Epithelial cell of esophagus (primary cell): ENCODE results near the gene FAM3D.
"Not testable (repeated sequence)": the region's sequence is repeated elsewhere in the genome, so short reads cannot be mapped to it uniquely, and the experiment has no call there.

Experiments used
- DNase-seq: peaks from one replicate; pipeline ENCODE4 v3.0.0; 2010; ENCODE audit warnings: low read depth
- H3K4me3 ChIP-seq: 2 replicates; pipeline ENCODE4 v1.5.1; 2011; ENCODE audit warnings: mild to moderate bottlenecking, low read length, control low read depth
- TF ChIP-seq, protein P1 (sequence below): IDR thresholded peaks from 2 replicates; pipeline ENCODE4 v1.5.1; 2011; ENCODE audit warnings: low read depth, mild to moderate bottlenecking, low read length, control low read depth, inconsistent platforms; ENCODE audit not compliant: insufficient read depth; ENCODE audit errors: missing control alignments

FAM3D gene

DNA sequence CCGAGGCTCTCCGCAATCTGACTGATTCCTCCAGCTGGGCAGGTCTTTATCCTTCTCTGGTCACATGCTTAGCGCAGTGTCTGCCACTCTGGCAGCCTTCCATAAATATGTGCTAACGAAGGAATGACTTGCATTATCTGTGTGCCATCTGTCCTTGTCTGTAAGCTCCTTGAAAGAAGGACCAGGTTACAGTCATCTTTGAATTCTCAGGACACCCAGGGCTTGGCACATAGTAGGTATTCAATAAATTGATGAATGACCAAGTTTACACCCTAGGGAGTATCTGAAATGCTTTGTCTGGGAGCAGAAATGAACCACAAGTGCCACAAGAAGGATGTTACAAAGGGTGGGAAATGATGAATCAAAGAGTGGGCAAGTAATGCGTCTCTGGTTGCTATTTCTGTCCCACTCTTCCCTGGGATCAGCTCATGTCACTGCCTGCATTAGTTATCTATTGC lies 16.5 kb upstream of the FAM3D start:
- no peak overlapping the region for H3K4me3 ChIP-seq
- no peak for DNase-seq
- TF ChIP-seq, protein P1, sequence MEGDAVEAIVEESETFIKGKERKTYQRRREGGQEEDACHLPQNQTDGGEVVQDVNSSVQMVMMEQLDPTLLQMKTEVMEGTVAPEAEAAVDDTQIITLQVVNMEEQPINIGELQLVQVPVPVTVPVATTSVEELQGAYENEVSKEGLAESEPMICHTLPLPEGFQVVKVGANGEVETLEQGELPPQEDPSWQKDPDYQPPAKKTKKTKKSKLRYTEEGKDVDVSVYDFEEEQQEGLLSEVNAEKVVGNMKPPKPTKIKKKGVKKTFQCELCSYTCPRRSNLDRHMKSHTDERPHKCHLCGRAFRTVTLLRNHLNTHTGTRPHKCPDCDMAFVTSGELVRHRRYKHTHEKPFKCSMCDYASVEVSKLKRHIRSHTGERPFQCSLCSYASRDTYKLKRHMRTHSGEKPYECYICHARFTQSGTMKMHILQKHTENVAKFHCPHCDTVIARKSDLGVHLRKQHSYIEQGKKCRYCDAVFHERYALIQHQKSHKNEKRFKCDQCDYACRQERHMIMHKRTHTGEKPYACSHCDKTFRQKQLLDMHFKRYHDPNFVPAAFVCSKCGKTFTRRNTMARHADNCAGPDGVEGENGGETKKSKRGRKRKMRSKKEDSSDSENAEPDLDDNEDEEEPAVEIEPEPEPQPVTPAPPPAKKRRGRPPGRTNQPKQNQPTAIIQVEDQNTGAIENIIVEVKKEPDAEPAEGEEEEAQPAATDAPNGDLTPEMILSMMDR = no peak

GRCh38 chr3:58681863-58682262 lies 15.3 kb upstream of the FAM3D start:
- no peak overlapping the region for H3K4me3 ChIP-seq
- DNase-seq = no peak
- TF ChIP-seq, protein P1 = no peak

- no peak for DNase-seq
- TF ChIP-seq, protein P1 = no peak
- H3K4me3 ChIP-seq = no peak overlapping the region
Observed at GRCh38 chr3:58680879-58681525, 14.4 kb upstream of the FAM3D start.

- TF ChIP-seq, protein P1 = no peak
- peak; percentile 22 for DNase-seq
- H3K4me3 ChIP-seq = no peak overlapping the region
Observed at GRCh38 chr3:58679974-58680666, 13.5 kb upstream of the FAM3D start.

DNA sequence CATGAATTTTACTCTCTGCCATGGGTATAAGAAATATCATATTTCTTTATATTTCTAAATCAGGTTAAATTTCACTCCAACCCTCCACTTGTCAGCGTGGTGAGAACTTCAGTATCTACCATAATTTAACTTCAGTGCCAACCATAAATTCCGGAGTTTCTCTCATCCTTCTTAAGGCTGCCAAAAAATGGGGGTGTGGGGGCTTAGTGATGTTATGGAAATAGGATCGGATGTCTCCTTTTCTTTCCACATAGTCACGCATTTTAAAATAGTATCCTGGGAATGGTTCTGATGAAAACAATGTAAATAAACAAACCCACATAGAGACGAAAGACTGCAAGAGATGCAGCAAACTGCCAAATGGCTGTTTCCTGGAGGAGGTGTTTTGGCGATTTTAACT lies 12.9 kb upstream of the FAM3D start:
- no peak for DNase-seq
- TF ChIP-seq, protein P1 = no peak
- no peak overlapping the region for H3K4me3 ChIP-seq

- DNase-seq, H3K4me3 ChIP-seq: not testable (repeated sequence)
Observed at GRCh38 chr3:58678177-58678970, 11.8 kb upstream of the FAM3D start.

DNA sequence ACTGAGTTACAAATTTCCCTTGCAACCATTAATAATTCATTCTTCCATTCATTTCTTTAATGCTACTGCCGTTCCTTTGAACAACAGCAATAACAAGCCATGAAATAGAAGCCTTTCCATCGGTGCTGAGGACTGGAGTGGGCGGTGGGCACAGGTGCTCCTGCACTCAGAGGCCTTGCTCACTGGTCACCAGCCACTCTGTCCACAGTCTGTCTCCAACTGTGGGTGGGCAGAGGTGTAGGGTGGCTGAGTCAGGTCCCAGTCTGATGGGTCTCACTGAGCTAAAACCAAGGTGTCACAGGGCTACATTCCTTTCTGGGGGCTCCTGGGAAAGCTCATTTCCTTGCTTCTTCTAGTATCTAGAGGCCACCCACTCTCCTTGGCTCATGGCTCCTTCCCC lies 6.3 kb upstream of the FAM3D start:
- no peak for DNase-seq
- TF ChIP-seq, protein P1 = no peak
- no peak overlapping the region for H3K4me3 ChIP-seq
